Endothelial cell of umbilical vein (primary cell): ENCODE data around the gene NODAL. TPM values are rescaled to one million over a fixed set of nuclear protein-coding genes. Genes with fewer than 3 reads are reported as not detected.

Experiments
- BruUV-seq: library from RNA; stranded (reverse); fragments of 400-500 nt; replicated peaks from 2 replicates; lab custom pipeline; 2021; lab: Mats Ljungman, UMichigan
- CTCF ChIA-PET: fragments of 300-600, 350-600 bp; sonication (Branson Sonifier 250); formaldehyde crosslinking; loops from one replicate; lab custom pipeline; 2021; ENCODE audit warnings: antibody characterized with exemption, inconsistent platforms; lab: Charles Lee
- POLR2A ChIA-PET: fragments of 300-600, 350-600 bp; sonication (Branson Sonifier 250); formaldehyde crosslinking; loops from one replicate; lab custom pipeline; 2021; ENCODE audit warnings: antibody characterized with exemption, inconsistent platforms; lab: Charles Lee
- DNase-seq: peaks from one replicate; pipeline ENCODE4 v3.0.0-alpha.2; 2011; ENCODE audit warnings: low read depth, low spot score
- FAIRE-seq: peaks from 2 replicates; lab custom pipeline; 2011; peaks lifted over from hg19 to GRCh38; lab: Jason Lieb, UNC
- H2AFZ ChIP-seq: 2 replicates; pipeline ENCODE4 v1.6.0; 2012; ENCODE audit warnings: low read depth, low read length, control low read depth, inconsistent platforms
- H3K27ac ChIP-seq: 2 replicates; pipeline ENCODE4 v1.5.1; 2011; ENCODE audit warnings: low read depth, mild to moderate bottlenecking, control low read depth, low read length, moderate library complexity; ENCODE audit not compliant: insufficient read depth
- H3K27me3 ChIP-seq, 2 experiments: 2 replicates each; pipeline versions ENCODE4 v1.6.0 to v1.6.1; 2011; ENCODE audit warnings: low read length in 2 of 2, mixed read lengths in 1 of 2; ENCODE audit not compliant: control insufficient read depth in 2 of 2, insufficient read depth in 2 of 2
- H3K36me3 ChIP-seq, 2 experiments: 2 replicates in 1 of 2; 3 replicates in 1 of 2; pipeline ENCODE4 v1.5.1; 2011; ENCODE audit warnings: low read length in 2 of 2, mild to moderate bottlenecking in 1 of 2, moderate library complexity in 1 of 2; ENCODE audit not compliant: control insufficient read depth in 2 of 2, insufficient read depth in 2 of 2; ENCODE audit errors: extremely low read depth in 1 of 2
- H3K4me1 ChIP-seq: 3 replicates; pipeline ENCODE4 v1.5.1; 2011; ENCODE audit warnings: mild to moderate bottlenecking, low read length; ENCODE audit not compliant: control insufficient read depth, insufficient read depth; ENCODE audit errors: extremely low read depth
- H3K4me2 ChIP-seq: 2 replicates; pipeline ENCODE4 v1.6.1; 2011; ENCODE audit warnings: low read length, control low read depth, mixed read lengths; ENCODE audit not compliant: insufficient read depth
- H3K4me3 ChIP-seq, 3 experiments: fragments of 200-600 bp in 1 of 3; sonication (generic), shearing (Covaris generic) in 1 of 3; replicated peaks in 1 of 3; 2 replicates each; pipeline ENCODE4 v1.5.1; 2011 to 2016; ENCODE audit warnings: control low read depth in 3 of 3, low read length in 3 of 3, mild to moderate bottlenecking in 2 of 3, inconsistent platforms in 1 of 3, low read depth in 1 of 3, moderate library complexity in 1 of 3; ENCODE audit not compliant: insufficient read depth in 1 of 3
- H3K79me2 ChIP-seq: 2 replicates; pipeline ENCODE4 v1.6.0; 2012; ENCODE audit warnings: low read length, inconsistent platforms; ENCODE audit not compliant: control insufficient read depth, insufficient read depth
- H3K9ac ChIP-seq: replicated peaks from 2 replicates; pipeline ENCODE3; 2011; ENCODE audit warnings: low read length, control low read depth; ENCODE audit not compliant: insufficient read depth; ENCODE audit errors: extremely low read depth
- H3K9me1 ChIP-seq: replicated peaks from 3 replicates; pipeline ENCODE4 v1.6.0; 2011; ENCODE audit warnings: mild to moderate bottlenecking, low read length; ENCODE audit not compliant: control insufficient read depth, insufficient read depth; ENCODE audit errors: extremely low read depth
- H3K9me3 ChIP-seq: replicated peaks from 2 replicates; pipeline ENCODE4 v1.5.1; 2012; ENCODE audit warnings: low read length, inconsistent platforms; ENCODE audit not compliant: control insufficient read depth, insufficient read depth
- H4K20me1 ChIP-seq: replicated peaks from 2 replicates; pipeline ENCODE3; 2011; ENCODE audit warnings: mild to moderate bottlenecking, low read length; ENCODE audit not compliant: control insufficient read depth, insufficient read depth; ENCODE audit errors: extremely low read depth
- CTCF ChIP-seq, 2 donors: IDR thresholded peaks; 1 replicate in 1 of 2; 2 replicates in 1 of 2; pipeline ENCODE4 v1.5.1; 2011; ENCODE audit warnings: low read length in 2 of 2, mild to moderate bottlenecking in 2 of 2, moderate library complexity in 2 of 2, control low read depth in 1 of 2, inconsistent platforms in 1 of 2, low read depth in 1 of 2; ENCODE audit not compliant: insufficient read depth in 1 of 2; ENCODE audit errors: extremely low read depth in 1 of 2
- EZH2 ChIP-seq: IDR thresholded peaks from 2 replicates; pipeline ENCODE4 v1.6.1; 2012; ENCODE audit warnings: borderline replicate concordance, low read depth, mild to moderate bottlenecking, moderate library complexity, low read length, inconsistent platforms; ENCODE audit not compliant: severe bottlenecking
- FOS ChIP-seq: IDR thresholded peaks from 2 replicates; pipeline ENCODE4 v1.6.1; 2011; ENCODE audit warnings: mild to moderate bottlenecking, low read length, moderate library complexity, borderline replicate concordance; ENCODE audit not compliant: insufficient read depth
- GATA2 ChIP-seq: IDR thresholded peaks from 2 replicates; pipeline ENCODE4 v1.7.0; 2011; ENCODE audit warnings: low read depth, mild to moderate bottlenecking, moderate library complexity, mixed read lengths, low read length; ENCODE audit not compliant: insufficient read length, insufficient read depth
- JUN ChIP-seq: IDR thresholded peaks from 2 replicates; pipeline ENCODE4 v1.6.1; 2011; ENCODE audit warnings: borderline replicate concordance, low read depth; ENCODE audit not compliant: insufficient read length, insufficient read depth
- MAX ChIP-seq: IDR thresholded peaks from 2 replicates; pipeline ENCODE4 v1.6.1; 2011; ENCODE audit not compliant: insufficient read depth, insufficient read length
- MYC ChIP-seq: IDR thresholded peaks from one replicate; pipeline ENCODE4 v1.6.1; 2011; ENCODE audit warnings: mild to moderate bottlenecking, low read depth, low read length
- POLR2A ChIP-seq: IDR thresholded peaks from 2 replicates; pipeline ENCODE4 v1.6.1; 2012; ENCODE audit warnings: low read depth, mild to moderate bottlenecking, control low read depth, low read length
- POLR2AphosphoS5 ChIP-seq: IDR thresholded peaks from 2 replicates; pipeline ENCODE4 v1.6.1; 2012; ENCODE audit warnings: low read depth, mild to moderate bottlenecking, control low read depth, low read length, moderate library complexity; ENCODE audit not compliant: insufficient read depth
- dilution Hi-C: fragments of 300-500 bp; cut with MboI; formaldehyde crosslinking; loops from one replicate; pipeline ENCODE4 v1.15.0; 2019; ENCODE audit warnings: low sequenced_read_pairs; ENCODE audit not compliant: extremely low pct_ligation_motif_present
- intact Hi-C: fragments of 100-400 bp; cut with micrococcal nuclease; formaldehyde crosslinking; loops from one replicate; pipeline ENCODE4 v1.10.0; 2022
- polyA plus RNA-seq, 4 experiments: library from polyadenylated mRNA; depleted of rRNA in 3 of 4; stranded (reverse) in 3 of 4; unstranded in 1 of 4; fragments of >200 nt; gene quantifications; 2 replicates each; pipeline versions ENCODE4 v1.2.1 to v1.2.3, GENCODE V29; 2011 to 2012; ENCODE audit warnings: missing spikeins in 1 of 4
- total RNA-seq: library from RNA; stranded (reverse); gene quantifications from 2 replicates; pipeline ENCODE4 v1.2.3, GENCODE V29; 2021

Gene NODAL
- total and polyA plus RNA-seq, 2 donors (not counting 3 experiments of a cell fraction or from before 2014, with no cell fraction given), result not detected

GRCh38 chr10:70418713-70419112 is 22.8 kb downstream of the NODAL start:
- Histone ChIP-seq H3K4me2 (no peak overlapping the region), H3K36me3 (peaks cover 3 to 29% of the 10 kb centered on the region in 2 experiments), H3K27ac (no peak overlapping the region), H3K79me2 (peaks cover 4% of the 10 kb centered on the region), H4K20me1 (peaks cover 1% of the 10 kb centered on the region), H3K27me3 (no peaks in the 10 kb centered on the region), H3K9me3 (no peaks in the 10 kb centered on the region), H3K9ac (no peak overlapping the region), H2AFZ (no peak overlapping the region), H3K4me3 (no peak overlapping the region), H3K9me1 (no peaks in the 10 kb centered on the region), H3K4me1 (no peaks in the 10 kb centered on the region)
- no TSS peak for BruUV-seq
- FAIRE-seq (peak; percentile 15), DNase-seq (no peak)
- POLR2A ChIA-PET, result no interaction called here
- dilution Hi-C loops, result no loop called here
- CTCF ChIA-PET, result interaction anchor here (1.1 kb wide), 1 partner anchor 9 kb away, joined by 3 read pairs; no protein-coding TSS in a partner anchor
- TF ChIP-seq POLR2A (no peak), POLR2AphosphoS5 (no peak), MYC (no peak), GATA2 (no peak), JUN (no peak), CTCF (IDR thresholded peaks at IDR 0.05; ENCODE audit: extremely low read depth in 1 of 2, insufficient read depth in 1 of 2, low read depth in 1 of 2, low read length in 2 of 2) (no peak), MAX (no peak), EZH2 (no peak), FOS (no peak)
- intact Hi-C loops, result no loop called here
